ENCODE measurements around the gene DLG1. TPM values are rescaled to one million over a fixed set of nuclear protein-coding genes. Genes with fewer than 3 reads are reported as not detected.
A peak's percentile ranks its signal among the peaks of the same experiment; 100 is the strongest.

The DLG1 gene
- total and polyA plus RNA-seq, 7 donors, result 16.1 to 57.6 (median 51.3) TPM

DNA sequence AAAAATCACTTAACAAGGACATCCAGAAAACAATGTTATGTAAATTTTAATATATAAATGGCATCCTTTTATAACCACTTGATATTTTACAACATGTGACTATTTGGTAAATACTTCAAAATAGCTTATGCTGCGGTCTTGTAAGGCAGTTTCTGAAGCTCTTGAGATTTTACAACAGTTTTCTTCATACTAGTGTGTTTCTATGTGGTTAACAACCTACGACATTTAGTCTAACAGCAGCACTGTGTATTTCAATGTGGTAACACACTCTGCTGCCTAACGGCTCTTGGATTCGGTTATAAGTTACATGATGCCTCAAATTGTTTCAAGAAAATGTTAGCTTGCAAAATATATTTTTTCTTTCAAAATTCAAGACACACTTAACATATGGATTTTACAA is 255.9 kb downstream of the DLG1 start:
- WGBS, 3 donors, result 91 to 93% (median 92%) methylated on average over 4 of the region's 4 CpGs
- no peaks in the 10 kb centered on the region for H3K9me3 ChIP-seq
- H3K36me3 ChIP-seq (ENCODE audit: insufficient read depth in 1 of 2, low read depth in 1 of 2), result peaks cover 0 to 45% of the 10 kb centered on the region in 2 donors
- H3K4me1 ChIP-seq, result no peaks in the 10 kb centered on the region
- DNase-seq (no peak), ATAC-seq (no peak)
- H3K27me3 ChIP-seq (ENCODE audit: insufficient read depth in 3 of 3, low read length in 2 of 3), result no peaks in the 10 kb centered on the region
- intact Hi-C loops (cut with DNase I), result no loop called here
- no peak overlapping the region for H3K4me3 ChIP-seq
- TF ChIP-seq, protein P1, sequence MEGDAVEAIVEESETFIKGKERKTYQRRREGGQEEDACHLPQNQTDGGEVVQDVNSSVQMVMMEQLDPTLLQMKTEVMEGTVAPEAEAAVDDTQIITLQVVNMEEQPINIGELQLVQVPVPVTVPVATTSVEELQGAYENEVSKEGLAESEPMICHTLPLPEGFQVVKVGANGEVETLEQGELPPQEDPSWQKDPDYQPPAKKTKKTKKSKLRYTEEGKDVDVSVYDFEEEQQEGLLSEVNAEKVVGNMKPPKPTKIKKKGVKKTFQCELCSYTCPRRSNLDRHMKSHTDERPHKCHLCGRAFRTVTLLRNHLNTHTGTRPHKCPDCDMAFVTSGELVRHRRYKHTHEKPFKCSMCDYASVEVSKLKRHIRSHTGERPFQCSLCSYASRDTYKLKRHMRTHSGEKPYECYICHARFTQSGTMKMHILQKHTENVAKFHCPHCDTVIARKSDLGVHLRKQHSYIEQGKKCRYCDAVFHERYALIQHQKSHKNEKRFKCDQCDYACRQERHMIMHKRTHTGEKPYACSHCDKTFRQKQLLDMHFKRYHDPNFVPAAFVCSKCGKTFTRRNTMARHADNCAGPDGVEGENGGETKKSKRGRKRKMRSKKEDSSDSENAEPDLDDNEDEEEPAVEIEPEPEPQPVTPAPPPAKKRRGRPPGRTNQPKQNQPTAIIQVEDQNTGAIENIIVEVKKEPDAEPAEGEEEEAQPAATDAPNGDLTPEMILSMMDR (IDR thresholded peaks at IDR 0.05), result no peak
- H3K27ac ChIP-seq, result no peak overlapping the region

DNA sequence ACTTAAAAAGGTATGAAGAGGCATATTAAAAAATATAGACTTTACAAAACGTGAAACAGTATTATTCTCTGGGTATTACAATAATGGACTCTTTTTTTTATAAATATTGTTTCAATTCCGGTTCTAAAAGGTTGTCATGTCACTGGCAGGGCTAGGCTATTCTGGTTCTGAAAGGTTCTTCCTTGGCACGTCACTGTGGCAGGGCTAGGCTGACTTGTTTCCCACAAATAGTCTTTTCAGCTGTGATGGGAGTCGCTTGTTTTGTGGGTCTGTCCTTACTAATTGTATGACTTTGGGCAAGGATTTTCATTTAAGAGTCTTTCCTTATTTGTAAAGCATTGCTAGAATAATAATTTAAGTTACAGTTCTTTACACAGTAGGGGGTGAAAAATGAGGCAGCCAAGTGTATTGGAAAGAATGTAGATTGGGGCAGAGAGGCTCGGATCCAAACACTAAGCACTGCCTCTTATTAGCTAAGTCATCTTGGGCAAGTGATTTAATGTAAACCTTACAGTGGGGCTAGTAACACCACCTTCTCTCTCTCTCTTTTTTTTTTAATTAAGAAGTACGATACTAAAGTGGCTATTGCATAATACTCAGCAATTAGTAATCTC is 256.4 kb downstream of the DLG1 start:
- intact Hi-C loops (cut with DNase I), result no loop called here
- no peak for ATAC-seq
- H3K27me3 ChIP-seq (ENCODE audit: insufficient read depth in 3 of 3, low read length in 2 of 3), result no peaks in the 10 kb centered on the region
- no peaks in the 10 kb centered on the region for H3K9me3 ChIP-seq
- peaks cover 0 to 40% of the 10 kb centered on the region in 2 donors for H3K36me3 ChIP-seq (ENCODE audit: insufficient read depth in 1 of 2, low read depth in 1 of 2)
- no peak overlapping the region for H3K27ac ChIP-seq
- 64 to 72% (median 70%) methylated on average over 6 of the region's 6 CpGs for WGBS, 3 donors
- H3K4me1 ChIP-seq, result no peaks in the 10 kb centered on the region
- H3K4me3 ChIP-seq, result no peak overlapping the region
- TF ChIP-seq, protein P1 (IDR thresholded peaks at IDR 0.05), result no peak
- no peak for DNase-seq

DNA sequence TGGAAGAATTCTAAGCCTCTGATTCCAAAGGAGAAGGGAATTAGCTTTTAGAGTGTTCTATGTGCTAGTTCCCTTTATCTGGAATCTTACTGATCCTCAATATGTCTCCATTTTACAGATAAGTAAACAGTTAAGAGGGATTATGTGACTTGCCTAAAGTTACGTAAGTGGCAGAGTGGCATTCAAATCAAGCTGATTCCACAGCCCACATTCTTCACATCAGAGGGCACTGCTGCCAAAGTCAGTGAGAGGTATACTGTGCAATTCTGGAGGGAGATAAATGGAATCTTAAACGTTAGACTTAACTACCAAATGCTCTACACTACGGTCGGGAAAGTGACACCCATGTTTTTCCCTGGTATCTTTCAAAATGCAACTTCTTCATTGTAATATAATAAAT is 257.8 kb downstream of the DLG1 start:
- WGBS, 3 donors, result 40 to 66% (median 42%) methylated on average over 4 of the region's 4 CpGs
- peak in 1 of 4 donors; percentile 18 for ATAC-seq
- Histone ChIP-seq H3K27ac (no peak overlapping the region), H3K27me3 (ENCODE audit: insufficient read depth in 3 of 3, low read length in 2 of 3) (peaks cover 0 to 8% (median 0%) of the 10 kb centered on the region in 3 donors), H3K4me1 (no peaks in the 10 kb centered on the region), H3K4me3 (no peak overlapping the region), H3K9me3 (no peaks in the 10 kb centered on the region), H3K36me3 (ENCODE audit: insufficient read depth in 1 of 2, low read depth in 1 of 2) (peaks cover 0 to 27% of the 10 kb centered on the region in 2 donors)
- TF ChIP-seq, protein P1 (IDR thresholded peaks at IDR 0.05), result no peak
- DNase-seq, result no peak
- intact Hi-C loops (cut with DNase I), result no loop called here

DNA sequence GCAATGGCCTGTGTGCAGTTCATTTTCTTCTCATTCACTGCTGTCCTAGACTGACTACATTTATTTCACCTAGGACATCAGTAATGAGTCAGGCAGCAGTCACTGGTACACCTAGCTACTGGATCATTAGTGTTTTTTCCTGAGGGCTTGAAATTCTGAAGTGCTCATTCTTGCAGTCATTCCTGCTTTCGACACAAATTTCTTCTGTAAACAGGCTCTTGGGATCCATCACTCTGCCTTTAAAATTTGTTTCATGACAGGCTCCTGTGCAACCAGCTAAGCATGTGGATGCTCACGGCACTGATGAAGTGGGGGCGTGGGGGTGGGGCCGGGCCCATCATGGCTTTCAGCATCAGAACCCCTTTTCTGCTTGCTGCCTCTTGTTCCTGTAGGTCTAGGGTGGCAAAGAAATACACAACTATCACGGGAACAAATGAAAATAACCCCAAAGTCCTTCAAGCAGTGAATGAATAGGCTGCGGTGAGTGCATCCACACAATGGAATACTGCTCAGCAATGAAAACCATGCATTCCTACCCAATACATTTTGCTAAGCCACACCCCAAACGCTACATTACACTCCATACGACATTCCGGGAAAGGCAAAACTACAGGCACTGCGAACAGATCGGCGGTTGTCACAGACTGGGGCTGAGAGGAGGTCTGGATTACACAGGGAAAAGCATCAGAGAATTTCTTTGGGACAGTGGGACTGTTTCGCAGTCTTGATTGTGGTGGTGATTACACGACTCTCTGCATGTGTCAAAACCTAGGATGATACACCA is 259.5 kb downstream of the DLG1 start:
- H3K27me3 ChIP-seq (ENCODE audit: insufficient read depth in 3 of 3, low read length in 2 of 3), result peaks cover 0 to 18% (median 0%) of the 10 kb centered on the region in 3 donors
- no peaks in the 10 kb centered on the region for H3K4me1 ChIP-seq
- TF ChIP-seq, protein P1 (IDR thresholded peaks at IDR 0.05), result no peak
- no peaks in the 10 kb centered on the region for H3K9me3 ChIP-seq
- peaks cover 0 to 9% of the 10 kb centered on the region in 2 donors for H3K36me3 ChIP-seq (ENCODE audit: insufficient read depth in 1 of 2, low read depth in 1 of 2)
- no peak overlapping the region for H3K4me3 ChIP-seq
- no peak for DNase-seq
- intact Hi-C loops (cut with DNase I), result no loop called here
- H3K27ac ChIP-seq, result no peak overlapping the region
- WGBS, 3 donors, result 76 to 87% (median 84%) methylated on average over 14 of the region's 14 CpGs
- peak in 3 of 4 donors; percentile 21 to 38 (median 37) for ATAC-seq

All from psoas muscle (tissue), 8 donors.